Uterus (tissue), 4 donors: ENCODE results near the gene FETUB. TPM values are rescaled to one million over a fixed set of nuclear protein-coding genes. Genes with fewer than 3 reads are reported as not detected.

ENCODE experiments used
- DNase-seq, 2 donors: peaks; one replicate each; pipeline ENCODE4 v3.0.0-alpha.2; 2019 to 2020
- H3K27ac ChIP-seq, 2 donors: fragments of 200-600 bp; sonication (generic); 1 replicate in 1 of 2; 2 replicates in 1 of 2; pipeline ENCODE4 v1.5.1; 2016 to 2018
- H3K27me3 ChIP-seq, 2 donors: fragments of 200-600 bp; sonication (generic); one replicate each; pipeline ENCODE4 v1.5.1; 2018 to 2019; ENCODE audit warnings: control low read depth in 1 of 2
- H3K36me3 ChIP-seq, 2 donors: fragments of 200-600 bp; sonication (generic); one replicate each; pipeline ENCODE4 v1.5.1; 2019; ENCODE audit warnings: control low read depth in 1 of 2
- H3K4me1 ChIP-seq, 2 donors: fragments of 200-600 bp; sonication (generic); one replicate each; pipeline ENCODE4 v1.5.1; 2018 to 2019; ENCODE audit warnings: control low read depth in 1 of 2
- H3K4me3 ChIP-seq, 2 donors: fragments of 200-600 bp; sonication (generic); 1 replicate in 1 of 2; 2 replicates in 1 of 2; pipeline ENCODE4 v1.5.1; 2018 to 2019; ENCODE audit warnings: mild to moderate bottlenecking in 1 of 2
- H3K9me3 ChIP-seq, 2 donors: fragments of 200-600 bp; sonication (generic); one replicate each; pipeline ENCODE4 v1.5.1; 2019; ENCODE audit warnings: control low read depth in 1 of 2
- CTCF ChIP-seq, 4 experiments: fragments of 200-600 bp in 2 of 4; fragments of 450-650 bp in 2 of 4; sonication (generic) in 2 of 4; IDR thresholded peaks; one replicate each; pipeline ENCODE4 v1.5.1; 2016 to 2019; ENCODE audit warnings: antibody characterized with exemption in 4 of 4, mild to moderate bottlenecking in 2 of 4, moderate library complexity in 1 of 4
- POLR2A ChIP-seq, 2 donors: fragments of 450-650 bp; IDR thresholded peaks; one replicate each; pipeline ENCODE4 v1.6.1; 2016; ENCODE audit warnings: antibody characterized with exemption in 2 of 2, mild to moderate bottlenecking in 1 of 2, moderate library complexity in 1 of 2
- intact Hi-C: fragments of 100-400 bp; cut with DNase I; formaldehyde crosslinking; loops from one replicate; pipeline ENCODE4 v1.15.1; 2023; ENCODE audit warnings: low total_unique reads
- total RNA-seq, 4 donors: library from RNA; depleted of rRNA in 3 of 4; stranded (reverse); fragments of >200 nt in 3 of 4; gene quantifications; one replicate each; pipeline versions ENCODE4 v1.1.0 to v1.2.4, GENCODE V29; 2014 to 2023
- donor health status: DM: yes; HTN: yes; CAD: no.

Gene FETUB
- total RNA-seq, 4 donors from 2014 or later: not detected

DNA sequence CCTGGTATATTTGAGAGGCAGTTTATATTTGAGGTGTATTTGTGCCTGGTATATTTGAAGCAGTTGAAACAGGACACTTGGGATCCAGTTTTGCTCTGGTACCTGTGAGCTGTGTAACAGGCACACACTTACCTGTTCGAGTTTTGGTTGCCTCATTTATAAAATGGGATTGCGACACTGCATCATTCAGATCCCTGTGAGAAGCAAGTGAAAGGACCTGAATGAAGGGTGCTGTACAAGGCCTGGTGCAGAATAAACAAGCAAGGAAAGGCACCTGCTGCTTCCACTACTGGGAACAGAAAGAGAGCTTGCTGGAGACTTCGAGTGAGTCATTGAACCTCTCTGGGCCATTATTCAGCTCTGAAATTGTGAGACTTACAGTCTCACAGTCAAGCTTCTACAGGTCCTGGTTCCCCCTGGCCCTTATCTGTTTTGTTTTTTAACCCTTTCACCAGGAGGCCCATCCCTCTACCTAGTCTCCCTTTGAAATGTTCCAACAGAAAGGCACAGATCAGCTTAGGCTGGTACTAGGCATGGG is 11.5 kb downstream of the FETUB start:
- no peak for TF ChIP-seq CTCF (IDR thresholded peaks at IDR 0.05)
- no peak for TF ChIP-seq POLR2A (IDR thresholded peaks at IDR 0.05)
- H3K9me3 ChIP-seq: no peaks in the 10 kb centered on the region
- intact Hi-C loops: no loop called here
- no peak for DNase-seq
- no peaks in the 10 kb centered on the region for H3K27me3 ChIP-seq
- H3K27ac ChIP-seq: no peak overlapping the region
- no peaks in the 10 kb centered on the region for H3K36me3 ChIP-seq
- H3K4me1 ChIP-seq: no peaks in the 10 kb centered on the region
- H3K4me3 ChIP-seq: no peak overlapping the region

- Histone ChIP-seq H3K9me3 (no peaks in the 10 kb centered on the region), H3K36me3 (no peaks in the 10 kb centered on the region), H3K4me1 (no peaks in the 10 kb centered on the region), H3K27me3 (no peaks in the 10 kb centered on the region), H3K27ac (no peak overlapping the region), H3K4me3 (no peak overlapping the region)
- intact Hi-C loops: no loop called here
- TF ChIP-seq CTCF (IDR thresholded peaks at IDR 0.05): no peak
- no peak for TF ChIP-seq POLR2A (IDR thresholded peaks at IDR 0.05)
- no peak for DNase-seq
Measured at GRCh38 chr3:186653080-186653707, 13.0 kb downstream of the FETUB start.

DNA sequence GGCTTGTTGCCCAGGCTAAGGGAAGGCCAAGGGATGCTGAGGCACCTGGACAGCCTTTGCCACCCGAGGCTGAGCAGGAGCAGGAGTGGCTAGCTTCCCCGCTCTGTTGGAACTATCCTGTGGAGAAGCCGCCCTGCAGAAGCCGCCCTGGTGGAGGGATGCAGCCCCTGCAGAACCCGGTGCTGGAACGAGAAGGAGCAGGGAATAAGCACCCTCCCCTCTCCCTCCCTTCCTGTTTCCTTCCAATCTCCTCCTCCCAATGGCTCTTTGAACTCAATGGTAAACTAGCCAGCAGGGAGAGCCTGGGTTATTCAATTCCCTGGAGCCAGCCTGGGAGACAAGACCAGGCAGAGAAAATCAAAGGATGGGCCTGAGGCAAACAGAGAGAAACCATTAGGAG is 13.8 kb downstream of the FETUB start:
- no peak for TF ChIP-seq POLR2A (IDR thresholded peaks at IDR 0.05)
- Histone ChIP-seq H3K9me3 (no peaks in the 10 kb centered on the region), H3K4me1 (no peaks in the 10 kb centered on the region), H3K36me3 (no peaks in the 10 kb centered on the region), H3K4me3 (no peak overlapping the region), H3K27me3 (no peaks in the 10 kb centered on the region), H3K27ac (no peak overlapping the region)
- intact Hi-C loops: no loop called here
- no peak for DNase-seq

DNA sequence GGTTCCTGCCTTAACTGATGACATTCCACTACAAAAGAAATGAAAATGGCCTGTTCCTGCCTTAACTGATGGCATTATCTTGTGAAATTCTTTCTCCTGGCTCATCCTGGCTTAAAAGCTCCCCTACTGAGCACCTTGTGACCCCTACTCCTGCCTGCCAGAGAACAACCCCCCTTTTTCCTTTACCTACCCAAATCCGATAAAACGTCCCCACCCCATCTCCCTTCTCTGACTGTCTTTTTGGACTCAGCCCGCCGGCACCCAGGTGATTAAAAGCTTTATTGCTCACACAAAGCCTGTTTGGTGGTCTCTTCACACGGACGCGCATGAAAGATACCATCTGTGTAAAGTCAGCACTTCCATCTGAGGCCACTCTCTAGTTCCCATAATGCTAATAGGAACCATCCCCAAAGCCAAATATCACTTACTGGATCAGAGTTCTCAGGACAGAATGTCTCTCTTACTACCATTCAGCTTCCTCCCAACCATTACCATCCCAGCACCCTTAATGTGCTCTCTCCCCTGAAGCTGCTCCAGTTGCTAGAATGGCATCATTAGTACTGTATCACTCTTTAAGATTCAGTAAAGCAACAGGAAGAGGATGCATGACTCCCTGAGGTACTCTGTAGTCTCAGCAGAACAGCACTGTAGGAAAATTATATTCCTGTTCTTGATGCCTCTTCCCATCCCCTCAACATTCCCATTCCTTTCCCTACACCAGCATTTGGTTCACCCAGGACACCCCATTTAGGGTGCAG is 23.3 kb downstream of the FETUB start:
- no peak for DNase-seq
- intact Hi-C loops: no loop called here
- H3K9me3 ChIP-seq: no peaks in the 10 kb centered on the region
- H3K4me3 ChIP-seq: no peak overlapping the region
- H3K27me3 ChIP-seq: no peaks in the 10 kb centered on the region
- TF ChIP-seq POLR2A (IDR thresholded peaks at IDR 0.05) (no peak), CTCF (IDR thresholded peaks at IDR 0.05) (no peak)
- no peaks in the 10 kb centered on the region for H3K4me1 ChIP-seq
- no peak overlapping the region for H3K27ac ChIP-seq
- no peaks in the 10 kb centered on the region for H3K36me3 ChIP-seq

DNA sequence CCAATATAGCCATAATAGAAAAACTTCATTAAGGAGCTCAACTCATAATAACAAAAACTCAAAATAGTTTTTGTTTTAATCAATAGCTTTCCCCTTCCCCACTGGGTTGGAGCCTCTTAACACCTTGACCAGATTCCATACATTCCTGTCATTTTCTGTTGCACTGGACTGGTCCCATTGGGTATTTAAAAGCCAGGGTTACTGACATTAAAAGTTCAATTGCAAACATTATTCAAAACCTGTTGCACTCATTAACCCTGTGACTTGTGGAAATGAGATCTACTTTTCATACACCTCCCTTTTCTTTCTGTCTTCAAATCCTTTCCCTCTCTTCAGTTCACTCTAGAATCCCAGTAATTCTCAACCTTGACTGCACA is 23.9 kb downstream of the FETUB start:
- Histone ChIP-seq H3K36me3 (no peaks in the 10 kb centered on the region), H3K9me3 (no peaks in the 10 kb centered on the region), H3K4me3 (no peak overlapping the region), H3K4me1 (no peaks in the 10 kb centered on the region), H3K27ac (no peak overlapping the region), H3K27me3 (no peaks in the 10 kb centered on the region)
- TF ChIP-seq CTCF (IDR thresholded peaks at IDR 0.05) (no peak), POLR2A (IDR thresholded peaks at IDR 0.05) (no peak)
- intact Hi-C loops: no loop called here
- DNase-seq: no peak
